Measurements from ENCODE around the gene NUTF2.
A peak's percentile ranks its signal among the peaks of the same experiment; 100 is the strongest.
"Not testable (repeated sequence)": the region's sequence is repeated elsewhere in the genome, so short reads cannot be mapped to it uniquely, and the experiment has no call there.

Gene NUTF2

DNA sequence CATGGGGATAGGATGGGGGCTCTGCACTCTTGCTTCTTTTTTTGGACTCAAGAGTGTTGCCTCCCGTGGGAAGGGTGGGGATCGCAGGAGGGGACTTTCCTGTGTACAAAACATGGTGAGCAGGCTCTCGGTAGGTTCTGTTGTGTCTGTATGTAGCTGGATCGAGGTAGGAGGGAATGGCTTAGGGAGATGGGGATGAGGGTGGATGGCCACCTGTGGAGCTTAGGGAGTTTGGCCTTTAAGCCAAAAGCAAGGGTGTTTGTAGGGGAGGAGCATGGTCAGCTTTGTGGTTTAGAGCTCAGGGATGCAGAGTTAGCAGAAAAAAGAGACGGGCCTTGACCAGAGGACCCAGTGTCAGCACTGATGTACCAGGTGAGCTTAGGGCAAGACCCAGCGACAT is 15.1 kb downstream of the NUTF2 start:
- no peak overlapping the region for H3K27ac ChIP-seq
- H3K4me1 ChIP-seq = peaks cover 6% of the 10 kb centered on the region
- no peaks in the 10 kb centered on the region for H3K9me3 ChIP-seq (ENCODE audit: control insufficient read depth, low read length)
- no peak overlapping the region for H3K4me3 ChIP-seq (ENCODE audit: low read depth, low read length)
- H3K9ac ChIP-seq = no peak overlapping the region
- H3K79me2 ChIP-seq = peaks cover 34% of the 10 kb centered on the region
- H2AFZ ChIP-seq = no peak overlapping the region
- H3K27me3 ChIP-seq (ENCODE audit: control insufficient read depth, insufficient read depth, low read length) = no peaks in the 10 kb centered on the region
- no peak overlapping the region for H3K4me2 ChIP-seq (ENCODE audit: low read length)
- TF ChIP-seq, protein P1, sequence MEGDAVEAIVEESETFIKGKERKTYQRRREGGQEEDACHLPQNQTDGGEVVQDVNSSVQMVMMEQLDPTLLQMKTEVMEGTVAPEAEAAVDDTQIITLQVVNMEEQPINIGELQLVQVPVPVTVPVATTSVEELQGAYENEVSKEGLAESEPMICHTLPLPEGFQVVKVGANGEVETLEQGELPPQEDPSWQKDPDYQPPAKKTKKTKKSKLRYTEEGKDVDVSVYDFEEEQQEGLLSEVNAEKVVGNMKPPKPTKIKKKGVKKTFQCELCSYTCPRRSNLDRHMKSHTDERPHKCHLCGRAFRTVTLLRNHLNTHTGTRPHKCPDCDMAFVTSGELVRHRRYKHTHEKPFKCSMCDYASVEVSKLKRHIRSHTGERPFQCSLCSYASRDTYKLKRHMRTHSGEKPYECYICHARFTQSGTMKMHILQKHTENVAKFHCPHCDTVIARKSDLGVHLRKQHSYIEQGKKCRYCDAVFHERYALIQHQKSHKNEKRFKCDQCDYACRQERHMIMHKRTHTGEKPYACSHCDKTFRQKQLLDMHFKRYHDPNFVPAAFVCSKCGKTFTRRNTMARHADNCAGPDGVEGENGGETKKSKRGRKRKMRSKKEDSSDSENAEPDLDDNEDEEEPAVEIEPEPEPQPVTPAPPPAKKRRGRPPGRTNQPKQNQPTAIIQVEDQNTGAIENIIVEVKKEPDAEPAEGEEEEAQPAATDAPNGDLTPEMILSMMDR (IDR thresholded peaks at IDR 0.05) = no peak
- no peaks in the 10 kb centered on the region for H3K36me3 ChIP-seq (ENCODE audit: control insufficient read depth, insufficient read depth, low read length)

GRCh38 chr16:67862623-67863583 is 16.2 kb downstream of the NUTF2 start:
- H3K9me3 ChIP-seq (ENCODE audit: control insufficient read depth, low read length) = no peaks in the 10 kb centered on the region
- H3K27ac ChIP-seq = peak overlapping the region; percentile 29
- H3K27me3 ChIP-seq (ENCODE audit: control insufficient read depth, insufficient read depth, low read length) = no peaks in the 10 kb centered on the region
- TF ChIP-seq, protein P1 (IDR thresholded peaks at IDR 0.05) = no peak
- no peak overlapping the region for H3K4me3 ChIP-seq (ENCODE audit: low read depth, low read length)
- peaks cover 29% of the 10 kb centered on the region for H3K79me2 ChIP-seq
- H3K9ac ChIP-seq = no peak overlapping the region
- no peak overlapping the region for H3K4me2 ChIP-seq (ENCODE audit: low read length)
- no peak overlapping the region for H2AFZ ChIP-seq
- no peaks in the 10 kb centered on the region for H3K4me1 ChIP-seq
- H3K36me3 ChIP-seq (ENCODE audit: control insufficient read depth, insufficient read depth, low read length) = no peaks in the 10 kb centered on the region

DNA sequence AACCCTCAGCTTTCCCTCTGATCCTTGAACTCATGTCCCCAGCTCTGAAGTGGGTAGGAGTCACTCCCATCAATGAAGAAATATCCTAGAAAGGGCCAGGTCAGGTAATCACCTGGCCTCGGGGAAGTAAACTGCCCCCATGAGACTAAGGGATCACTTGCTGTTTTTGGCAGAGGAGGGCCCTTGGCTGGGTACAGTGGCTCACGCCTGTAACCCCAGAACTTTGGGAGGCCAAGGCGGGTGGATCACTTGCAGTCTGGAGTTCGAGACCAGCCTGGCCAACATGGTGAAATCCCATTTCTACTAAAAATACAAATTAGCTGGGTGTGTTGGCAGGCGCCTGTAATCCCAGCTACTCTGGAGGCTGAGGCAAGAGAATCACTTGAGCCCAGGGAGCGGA is 17.3 kb downstream of the NUTF2 start:
- not testable (repeated sequence) for H3K27ac ChIP-seq; H3K36me3 ChIP-seq (ENCODE audit: control insufficient read depth, insufficient read depth, low read length); H2AFZ ChIP-seq; H3K4me1 ChIP-seq; H3K4me2 ChIP-seq (ENCODE audit: low read length); H3K27me3 ChIP-seq (ENCODE audit: control insufficient read depth, insufficient read depth, low read length); H3K9me3 ChIP-seq (ENCODE audit: control insufficient read depth, low read length); H3K4me3 ChIP-seq (ENCODE audit: low read depth, low read length); H3K9ac ChIP-seq
- peaks cover 20% of the 10 kb centered on the region for H3K79me2 ChIP-seq

GRCh38 chr16:67864594-67864993 is 17.9 kb downstream of the NUTF2 start:
- Histone ChIP-seq H3K79me2 (peaks cover 16% of the 10 kb centered on the region), H2AFZ (no peak overlapping the region), H3K27me3 (ENCODE audit: control insufficient read depth, insufficient read depth, low read length) (no peaks in the 10 kb centered on the region), H3K27ac (no peak overlapping the region), H3K4me1 (no peaks in the 10 kb centered on the region), H3K36me3 (ENCODE audit: control insufficient read depth, insufficient read depth, low read length) (no peaks in the 10 kb centered on the region), H3K4me2 (ENCODE audit: low read length) (no peak overlapping the region), H3K9me3 (ENCODE audit: control insufficient read depth, low read length) (no peaks in the 10 kb centered on the region), H3K9ac (no peak overlapping the region), H3K4me3 (ENCODE audit: low read depth, low read length) (no peak overlapping the region)
- TF ChIP-seq, protein P1 (IDR thresholded peaks at IDR 0.05) = no peak

- Histone ChIP-seq H3K9ac (no peak overlapping the region), H3K36me3 (ENCODE audit: control insufficient read depth, insufficient read depth, low read length) (no peaks in the 10 kb centered on the region), H3K9me3 (ENCODE audit: control insufficient read depth, low read length) (no peaks in the 10 kb centered on the region), H3K4me2 (ENCODE audit: low read length) (no peak overlapping the region), H3K4me1 (no peaks in the 10 kb centered on the region), H3K27ac (no peak overlapping the region), H3K79me2 (peaks cover 14% of the 10 kb centered on the region), H3K4me3 (ENCODE audit: low read depth, low read length) (no peak overlapping the region), H2AFZ (no peak overlapping the region), H3K27me3 (ENCODE audit: control insufficient read depth, insufficient read depth, low read length) (no peaks in the 10 kb centered on the region)
- TF ChIP-seq, protein P1 (IDR thresholded peaks at IDR 0.05) = peak; percentile 46
Measured at GRCh38 chr16:67865318-67865717, 18.6 kb downstream of the NUTF2 start.
